B cell (primary cell): Measurements from ENCODE around the gene KRTAP19-7. TPM values are rescaled to one million over a fixed set of nuclear protein-coding genes. Genes with fewer than 3 reads are reported as not detected.

ENCODE experiments used
- ATAC-seq: fragments of 200-7000 bp; cut with Tn5 transposase; one replicate; pipeline ENCODE4 v1.10.0; 2021; ENCODE audit warnings: low read depth, mild to moderate bottlenecking, moderate number of reproducible peaks, moderate library complexity
- CTCF ChIA-PET: fragments of 350-600 bp; sonication (Branson Sonifier 250); formaldehyde crosslinking; loops from one replicate; lab custom pipeline; 2021; ENCODE audit warnings: antibody characterized with exemption, inconsistent platforms; lab: Charles Lee
- POLR2A ChIA-PET: fragments of 350-600 bp; sonication (Branson Sonifier 250); formaldehyde crosslinking; loops from one replicate; lab custom pipeline; 2021; ENCODE audit warnings: antibody characterized with exemption; lab: Charles Lee
- DNase-seq: peaks from one replicate; pipeline ENCODE4 v3.0.0; 2013
- H2AFZ ChIP-seq: 2 replicates; pipeline ENCODE4 v1.6.1; 2012; ENCODE audit warnings: mild to moderate bottlenecking, low read depth, low read length; ENCODE audit not compliant: insufficient read depth, poor library complexity, severe bottlenecking
- H3K27ac ChIP-seq, 2 donors: 1 replicate in 1 of 2; 2 replicates in 1 of 2; pipeline ENCODE4 v1.5.1; 2012 to 2013; ENCODE audit warnings: low read length in 2 of 2, mild to moderate bottlenecking in 2 of 2, moderate library complexity in 1 of 2
- H3K27me3 ChIP-seq, 4 experiments: fragments of 200-600 bp in 1 of 4; sonication (generic) in 1 of 4; replicated peaks in 1 of 4; 1 replicate in 2 of 4; 2 replicates in 2 of 4; pipeline versions ENCODE4 v1.6.1 to v1.7.0; 2013 to 2016; ENCODE audit warnings: low read length in 3 of 4, mild to moderate bottlenecking in 2 of 4, mixed read lengths in 1 of 4, moderate library complexity in 1 of 4; ENCODE audit not compliant: insufficient read depth in 4 of 4, control insufficient read depth in 3 of 4; ENCODE audit errors: control extremely low read depth in 1 of 4
- H3K36me3 ChIP-seq, 2 experiments: replicated peaks in 1 of 2; 1 replicate in 1 of 2; 2 replicates in 1 of 2; pipeline versions ENCODE4 v1.6.1 to v1.7.1; 2013; ENCODE audit warnings: low read length in 1 of 2; ENCODE audit not compliant: insufficient read depth in 2 of 2, control insufficient read depth in 1 of 2; ENCODE audit errors: control extremely low read depth in 1 of 2, extremely low read depth in 1 of 2
- H3K4me1 ChIP-seq, 2 donors: fragments of 200-600 bp in 1 of 2; sonication (generic) in 1 of 2; 1 replicate in 1 of 2; 2 replicates in 1 of 2; pipeline versions ENCODE4 v1.5.1 to v1.6.1; 2013 to 2017; ENCODE audit warnings: low read length in 2 of 2; ENCODE audit not compliant: control insufficient read depth in 2 of 2, insufficient read depth in 2 of 2
- H3K4me2 ChIP-seq: replicated peaks from 2 replicates; pipeline ENCODE3; 2012; ENCODE audit warnings: mild to moderate bottlenecking, low read depth, low read length; ENCODE audit not compliant: poor library complexity, severe bottlenecking
- H3K4me3 ChIP-seq, 5 experiments: fragments of 200-600 bp in 1 of 5; sonication (generic) in 1 of 5; 1 replicate in 3 of 5; 2 replicates in 2 of 5; pipeline versions ENCODE4 v1.5.1 to v1.7.0; 2011 to 2016; ENCODE audit warnings: low read length in 4 of 5, mild to moderate bottlenecking in 4 of 5, low read depth in 2 of 5, control low read depth in 1 of 5, moderate library complexity in 1 of 5; ENCODE audit not compliant: insufficient read depth in 1 of 5; ENCODE audit errors: control extremely low read depth in 1 of 5, extremely low read depth in 1 of 5
- H3K79me2 ChIP-seq: fragments of 200-600 bp; sonication (generic); one replicate; pipeline ENCODE4 v1.6.0; 2016; ENCODE audit warnings: low read length; ENCODE audit not compliant: control insufficient read depth, insufficient read depth
- H3K9ac ChIP-seq: fragments of 200-600 bp; sonication (generic); 2 replicates; pipeline ENCODE4 v1.6.1; 2017; ENCODE audit warnings: mild to moderate bottlenecking, low read length, moderate library complexity
- H3K9me3 ChIP-seq, 3 donors: one replicate each; pipeline versions ENCODE4 v1.6.1 to v1.7.1; 2013; ENCODE audit warnings: low read length in 2 of 3; ENCODE audit not compliant: control insufficient read depth in 2 of 3, insufficient read depth in 1 of 3; ENCODE audit errors: control extremely low read depth in 1 of 3
- H4K20me1 ChIP-seq: 2 replicates; pipeline ENCODE4 v1.6.0; 2012; ENCODE audit warnings: mild to moderate bottlenecking, low read length; ENCODE audit not compliant: insufficient read depth, control insufficient read depth, poor library complexity, severe bottlenecking
- H3K27ac Mint-ChIP-seq: one replicate; pipeline ENCODE4 v1.8.0; 2021; ENCODE audit warnings: mixed read lengths
- H3K27me3 Mint-ChIP-seq: one replicate; pipeline ENCODE4 v1.8.0; 2021; ENCODE audit warnings: mixed read lengths
- H3K4me1 Mint-ChIP-seq: one replicate; pipeline ENCODE4 v1.8.0; 2021; ENCODE audit warnings: mixed read lengths
- H3K4me3 Mint-ChIP-seq: one replicate; pipeline ENCODE4 v1.8.0; 2021; ENCODE audit warnings: mixed read lengths
- H3K9me3 Mint-ChIP-seq: one replicate; pipeline ENCODE4 v1.8.0; 2022; ENCODE audit warnings: mixed read lengths; ENCODE audit not compliant: insufficient read depth
- CTCF ChIP-seq: fragments of 200-600 bp; IDR thresholded peaks from one replicate; pipeline ENCODE4 v1.8.0; 2022; ENCODE audit warnings: antibody characterized with exemption, mild to moderate bottlenecking
- EZH2 ChIP-seq: IDR thresholded peaks from 2 replicates; pipeline ENCODE4 v1.6.1; 2012; ENCODE audit warnings: borderline replicate concordance, low read depth, mild to moderate bottlenecking, moderate library complexity, low read length; ENCODE audit not compliant: insufficient read depth, poor library complexity, severe bottlenecking
- WGBS: methylation state at CpG from one replicate; pipeline ENCODE4 v1.1.5; 2013; ENCODE audit warnings: missing lambda C conversion rate; ENCODE audit not compliant: insufficient coverage; 5-methylcytosine and 5-hydroxymethylcytosine counted together
- intact Hi-C: fragments of 100-400 bp; cut with micrococcal nuclease; formaldehyde crosslinking; loops from one replicate; pipeline ENCODE4 v1.10.0; 2022
- polyA plus RNA-seq: library from polyadenylated mRNA; depleted of rRNA; stranded (reverse); fragments of >200 nt; gene quantifications from 2 replicates; pipeline ENCODE4 v1.2.3, GENCODE V29; 2012
- total RNA-seq, 2 donors: library from RNA; stranded (reverse); fragments of 120-200 nt in 1 of 2; gene quantifications; 1 replicate in 1 of 2; 2 replicates in 1 of 2; pipeline versions ENCODE4 v1.2.3 to v1.2.4, GENCODE V29; 2013 to 2022

KRTAP19-7 gene
- total and polyA plus RNA-seq, 2 donors (not counting 1 experiment from before 2014, with no cell fraction given): not detected

GRCh38 chr21:30567617-30568016 lies 6.5 kb upstream of the KRTAP19-7 start:
- no peaks in the 10 kb centered on the region for H3K36me3 ChIP-seq
- intact Hi-C loops: no loop called here
- Mint-ChIP-seq H3K9me3 (peaks cover 5% of the 10 kb centered on the region), H3K27me3 (no peaks in the 10 kb centered on the region), H3K4me3 (no peak overlapping the region), H3K4me1 (no peaks in the 10 kb centered on the region), H3K27ac (no peak overlapping the region)
- no peaks in the 10 kb centered on the region for H3K27me3 ChIP-seq
- ATAC-seq (no peak), DNase-seq (no peak)
- H3K4me3 ChIP-seq: no peak overlapping the region
- no peak overlapping the region for H3K27ac ChIP-seq
- H2AFZ ChIP-seq: no peak overlapping the region
- H4K20me1 ChIP-seq: no peaks in the 10 kb centered on the region
- ChIA-PET POLR2A (no interaction called here), CTCF (no interaction called here)
- H3K9ac ChIP-seq: no peak overlapping the region
- H3K4me2 ChIP-seq: no peak overlapping the region
- H3K9me3 ChIP-seq: no peaks in the 10 kb centered on the region
- H3K4me1 ChIP-seq: no peaks in the 10 kb centered on the region
- no peaks in the 10 kb centered on the region for H3K79me2 ChIP-seq
- TF ChIP-seq CTCF (no peak), EZH2 (no peak)

GRCh38 chr21:30563630-30564029 lies 2.5 kb upstream of the KRTAP19-7 start:
- H3K79me2 ChIP-seq: no peaks in the 10 kb centered on the region
- no peaks in the 10 kb centered on the region for H3K27me3 Mint-ChIP-seq
- H3K27ac Mint-ChIP-seq: no peak overlapping the region
- intact Hi-C loops: no loop called here
- H3K4me3 ChIP-seq: no peak overlapping the region
- ATAC-seq (no peak), DNase-seq (no peak)
- no peaks in the 10 kb centered on the region for H3K36me3 ChIP-seq
- H3K9ac ChIP-seq: no peak overlapping the region
- no peaks in the 10 kb centered on the region for H3K4me1 ChIP-seq
- TF ChIP-seq CTCF: no peak
- TF ChIP-seq EZH2: no peak
- no peak overlapping the region for H3K4me3 Mint-ChIP-seq
- no peaks in the 10 kb centered on the region for H3K4me1 Mint-ChIP-seq
- H3K27ac ChIP-seq: no peak overlapping the region
- ChIA-PET POLR2A (no interaction called here), CTCF (no interaction called here)
- H3K9me3 Mint-ChIP-seq: no peaks in the 10 kb centered on the region
- H3K9me3 ChIP-seq: no peaks in the 10 kb centered on the region
- no peaks in the 10 kb centered on the region for H3K27me3 ChIP-seq
- no peak overlapping the region for H2AFZ ChIP-seq
- H3K4me2 ChIP-seq: no peak overlapping the region
- no peaks in the 10 kb centered on the region for H4K20me1 ChIP-seq
- WGBS: no CpG with 5 or more reads among the region's 2 CpGs
